Kidney capillary endothelial cell (primary cell): Measurements from ENCODE around the gene ROBO4.

ENCODE experiments used
- DNase-seq: peaks from one replicate; pipeline ENCODE4 v3.0.0-alpha.2; 2018; ENCODE audit warnings: low spot score

Gene ROBO4

GRCh38 chr11:124841201-124841600 is 56.5 kb downstream of the ROBO4 start:
- DNase-seq = peak; percentile 24

- DNase-seq = no peak
These were observed 57.0 kb downstream of the ROBO4 start for GRCh38 chr11:124840666-124841065.

- no peak for DNase-seq
These were observed 57.6 kb downstream of the ROBO4 start for GRCh38 chr11:124839972-124840621.

GRCh38 chr11:124839128-124839971 is 58.3 kb downstream of the ROBO4 start:
- DNase-seq = no peak

GRCh38 chr11:124838805-124839127 is 58.9 kb downstream of the ROBO4 start:
- no peak for DNase-seq

GRCh38 chr11:124837491-124837856 is 60.2 kb downstream of the ROBO4 start:
- peak; percentile 85 for DNase-seq

GRCh38 chr11:124835918-124836317 is 61.7 kb downstream of the ROBO4 start:
- DNase-seq = no peak

- DNase-seq = no peak
These were observed 63.0 kb downstream of the ROBO4 start for GRCh38 chr11:124834526-124835180.
